ENCODE measurements around the gene LRRC74B.
"Not testable (repeated sequence)": the region's sequence is repeated elsewhere in the genome, so short reads cannot be mapped to it uniquely, and the experiment has no call there.

DNA sequence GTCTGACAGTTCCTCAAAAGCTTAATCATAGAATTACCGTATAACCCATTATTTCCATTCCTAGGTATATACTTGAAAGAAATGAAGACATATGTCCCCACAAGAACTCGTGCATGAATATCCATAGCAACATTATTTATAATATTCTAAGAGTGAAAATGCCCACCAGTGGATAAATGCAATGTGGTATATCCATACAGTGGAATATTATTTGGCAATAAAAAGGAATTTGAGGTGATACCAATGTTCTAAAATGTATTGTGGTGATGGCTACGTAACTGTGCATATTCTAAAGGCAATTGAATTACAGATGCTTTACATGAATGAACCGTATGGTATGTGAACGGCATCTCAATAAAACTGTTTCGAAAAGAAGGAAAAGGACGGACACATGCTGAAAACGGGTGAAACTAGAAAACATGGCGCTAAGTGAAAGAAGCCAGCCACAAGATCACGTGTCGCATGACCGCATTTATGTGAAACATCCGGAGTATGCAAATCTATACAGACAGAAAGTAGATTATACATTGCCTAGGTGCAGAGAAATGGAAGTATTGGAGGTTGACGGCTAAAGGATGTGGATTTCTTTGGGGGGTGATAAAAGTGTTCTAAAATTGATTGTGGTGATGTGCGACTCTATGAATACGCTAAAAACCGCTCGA lies 16.0 kb downstream of the LRRC74B start:
- TF ChIP-seq MYC (IDR thresholded peaks at IDR 0.05; ENCODE audit: low read depth, low read length); POLR2A (IDR thresholded peaks at IDR 0.05; ENCODE audit: extremely low read depth, insufficient read length): not testable (repeated sequence)
- TF ChIP-seq, protein P1, sequence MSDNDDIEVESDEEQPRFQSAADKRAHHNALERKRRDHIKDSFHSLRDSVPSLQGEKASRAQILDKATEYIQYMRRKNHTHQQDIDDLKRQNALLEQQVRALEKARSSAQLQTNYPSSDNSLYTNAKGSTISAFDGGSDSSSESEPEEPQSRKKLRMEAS (IDR thresholded peaks at IDR 0.05; ENCODE audit: low read depth, low read length): not testable (repeated sequence)
- TF ChIP-seq, protein P2, sequence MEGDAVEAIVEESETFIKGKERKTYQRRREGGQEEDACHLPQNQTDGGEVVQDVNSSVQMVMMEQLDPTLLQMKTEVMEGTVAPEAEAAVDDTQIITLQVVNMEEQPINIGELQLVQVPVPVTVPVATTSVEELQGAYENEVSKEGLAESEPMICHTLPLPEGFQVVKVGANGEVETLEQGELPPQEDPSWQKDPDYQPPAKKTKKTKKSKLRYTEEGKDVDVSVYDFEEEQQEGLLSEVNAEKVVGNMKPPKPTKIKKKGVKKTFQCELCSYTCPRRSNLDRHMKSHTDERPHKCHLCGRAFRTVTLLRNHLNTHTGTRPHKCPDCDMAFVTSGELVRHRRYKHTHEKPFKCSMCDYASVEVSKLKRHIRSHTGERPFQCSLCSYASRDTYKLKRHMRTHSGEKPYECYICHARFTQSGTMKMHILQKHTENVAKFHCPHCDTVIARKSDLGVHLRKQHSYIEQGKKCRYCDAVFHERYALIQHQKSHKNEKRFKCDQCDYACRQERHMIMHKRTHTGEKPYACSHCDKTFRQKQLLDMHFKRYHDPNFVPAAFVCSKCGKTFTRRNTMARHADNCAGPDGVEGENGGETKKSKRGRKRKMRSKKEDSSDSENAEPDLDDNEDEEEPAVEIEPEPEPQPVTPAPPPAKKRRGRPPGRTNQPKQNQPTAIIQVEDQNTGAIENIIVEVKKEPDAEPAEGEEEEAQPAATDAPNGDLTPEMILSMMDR (IDR thresholded peaks at IDR 0.05; ENCODE audit: low read depth, low read length): not testable (repeated sequence)
